PFSK-1 (cell line): ENCODE measurements around the gene C11orf21.

ENCODE experiments used
- REST ChIP-seq, 2 experiments: IDR thresholded peaks; 2 replicates each; pipeline versions ENCODE4 v1.6.1 to v1.8.0; 2011 to 2012; ENCODE audit warnings: low read depth in 2 of 2, low read length in 2 of 2, control low read depth in 1 of 2, inconsistent platforms in 1 of 2, mild to moderate bottlenecking in 1 of 2, moderate library complexity in 1 of 2; ENCODE audit not compliant: insufficient read depth in 1 of 2
- SIN3A ChIP-seq: IDR thresholded peaks from 2 replicates; pipeline ENCODE4 v1.6.1; 2012; ENCODE audit warnings: mild to moderate bottlenecking, low read length, moderate library complexity, borderline replicate concordance; ENCODE audit not compliant: insufficient read depth
- TAF1 ChIP-seq: IDR thresholded peaks from 2 replicates; pipeline ENCODE4 v1.6.1; 2012; ENCODE audit warnings: low read length, control low read depth, borderline replicate concordance; ENCODE audit not compliant: insufficient read depth

- no peak for TF ChIP-seq TAF1
- no peak for TF ChIP-seq SIN3A
- TF ChIP-seq REST (IDR thresholded peaks at IDR 0.05; ENCODE audit: insufficient read depth in 1 of 2, low read depth in 2 of 2, low read length in 2 of 2) = no peak
Observed at GRCh38 chr11:2296913-2297622, 4.7 kb downstream of the C11orf21 start.
